ENCODE data around the gene MCCC2.

MCCC2 gene

DNA sequence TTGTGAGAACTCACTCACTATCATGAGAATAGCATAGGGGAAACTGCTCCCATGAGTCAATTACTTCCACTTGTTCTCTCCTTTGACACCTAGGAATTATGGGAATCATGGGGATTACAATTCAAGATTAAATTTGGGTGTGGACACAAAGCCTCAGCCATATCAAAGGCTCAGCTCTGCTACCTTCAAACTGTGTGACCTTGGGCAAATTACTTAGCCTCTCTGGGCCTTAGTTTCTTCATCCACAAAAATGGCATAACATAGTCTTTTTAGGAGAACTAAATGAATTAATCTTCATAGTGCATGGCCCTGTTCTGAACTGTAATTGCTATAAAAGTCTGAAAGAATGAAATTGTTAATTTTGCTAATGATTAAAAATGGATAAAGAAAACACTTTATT is 113.7 kb downstream of the MCCC2 start:
- Histone ChIP-seq H3K9ac (ENCODE audit: low read length) (no peak overlapping the region), H3K27ac (ENCODE audit: low read depth, low read length) (no peak overlapping the region), H3K36me3 (ENCODE audit: insufficient read depth, low read length) (no peaks in the 10 kb centered on the region), H3K27me3 (ENCODE audit: control insufficient read depth in 1 of 2, insufficient read depth in 2 of 2, low read length in 2 of 2) (no peaks in the 10 kb centered on the region), H3K9me3 (ENCODE audit: low read length) (no peaks in the 10 kb centered on the region), H3K4me3 (ENCODE audit: low read depth in 1 of 2, low read length in 2 of 2) (no peak overlapping the region), H3K4me1 (ENCODE audit: insufficient read depth, low read length) (no peaks in the 10 kb centered on the region)

DNA sequence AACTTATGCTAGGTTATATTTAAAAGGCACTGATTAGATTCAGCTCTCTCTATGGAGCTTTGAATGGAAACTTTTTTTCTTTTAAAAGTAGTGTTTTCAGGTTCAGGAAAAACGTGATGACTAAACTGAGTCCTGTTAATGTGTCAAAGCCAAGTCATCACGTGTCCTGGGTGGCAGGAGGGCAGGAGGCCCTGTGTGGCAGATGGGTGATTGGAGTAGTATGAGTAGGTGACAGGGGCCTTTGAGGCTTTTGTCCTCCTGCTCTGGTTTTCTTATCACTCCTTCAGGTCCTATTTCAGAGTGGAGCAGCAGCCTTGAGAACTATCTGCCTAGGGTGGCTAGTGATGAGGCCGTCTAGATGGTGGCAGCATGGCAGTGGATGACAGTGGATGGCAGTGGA is 114.3 kb downstream of the MCCC2 start:
- no peak overlapping the region for H3K27ac ChIP-seq (ENCODE audit: low read depth, low read length)
- no peaks in the 10 kb centered on the region for H3K27me3 ChIP-seq (ENCODE audit: control insufficient read depth in 1 of 2, insufficient read depth in 2 of 2, low read length in 2 of 2)
- no peaks in the 10 kb centered on the region for H3K4me1 ChIP-seq (ENCODE audit: insufficient read depth, low read length)
- no peaks in the 10 kb centered on the region for H3K36me3 ChIP-seq (ENCODE audit: insufficient read depth, low read length)
- no peak overlapping the region for H3K9ac ChIP-seq (ENCODE audit: low read length)
- H3K9me3 ChIP-seq (ENCODE audit: low read length), result no peaks in the 10 kb centered on the region
- H3K4me3 ChIP-seq (ENCODE audit: low read depth in 1 of 2, low read length in 2 of 2), result no peak overlapping the region

- Histone ChIP-seq H3K36me3 (ENCODE audit: insufficient read depth, low read length) (no peaks in the 10 kb centered on the region), H3K9me3 (ENCODE audit: low read length) (no peaks in the 10 kb centered on the region), H3K9ac (ENCODE audit: low read length) (no peak overlapping the region), H3K4me1 (ENCODE audit: insufficient read depth, low read length) (no peaks in the 10 kb centered on the region), H3K4me3 (ENCODE audit: low read depth in 1 of 2, low read length in 2 of 2) (no peak overlapping the region), H3K27me3 (ENCODE audit: control insufficient read depth in 1 of 2, insufficient read depth in 2 of 2, low read length in 2 of 2) (no peaks in the 10 kb centered on the region), H3K27ac (ENCODE audit: low read depth, low read length) (no peak overlapping the region)
Observed at GRCh38 chr5:71703941-71704340, 116.8 kb downstream of the MCCC2 start.

- H3K9me3 ChIP-seq (ENCODE audit: low read length), result no peaks in the 10 kb centered on the region
- no peaks in the 10 kb centered on the region for H3K27me3 ChIP-seq (ENCODE audit: control insufficient read depth in 1 of 2, insufficient read depth in 2 of 2, low read length in 2 of 2)
- no peak overlapping the region for H3K9ac ChIP-seq (ENCODE audit: low read length)
Observed at GRCh38 chr5:71705421-71705820, 118.3 kb downstream of the MCCC2 start.

GRCh38 chr5:71706906-71707305 is 119.8 kb downstream of the MCCC2 start:
- H3K4me1 ChIP-seq (ENCODE audit: insufficient read depth, low read length), result no peaks in the 10 kb centered on the region
- no peaks in the 10 kb centered on the region for H3K36me3 ChIP-seq (ENCODE audit: insufficient read depth, low read length)

More at GRCh38 chr5:71705421-71705820, 118.3 kb downstream of the MCCC2 start:
- H3K4me1 ChIP-seq (ENCODE audit: insufficient read depth, low read length), result no peaks in the 10 kb centered on the region
- no peak overlapping the region for H3K4me3 ChIP-seq (ENCODE audit: low read depth in 1 of 2, low read length in 2 of 2)
- H3K36me3 ChIP-seq (ENCODE audit: insufficient read depth, low read length), result no peaks in the 10 kb centered on the region
- H3K27ac ChIP-seq (ENCODE audit: low read depth, low read length), result no peak overlapping the region

More at GRCh38 chr5:71706906-71707305, 119.8 kb downstream of the MCCC2 start:
- no peak overlapping the region for H3K9ac ChIP-seq (ENCODE audit: low read length)
- no peak overlapping the region for H3K4me3 ChIP-seq (ENCODE audit: low read depth in 1 of 2, low read length in 2 of 2)
- H3K9me3 ChIP-seq (ENCODE audit: low read length), result no peaks in the 10 kb centered on the region
- no peak overlapping the region for H3K27ac ChIP-seq (ENCODE audit: low read depth, low read length)
- H3K27me3 ChIP-seq (ENCODE audit: control insufficient read depth in 1 of 2, insufficient read depth in 2 of 2, low read length in 2 of 2), result no peaks in the 10 kb centered on the region

Measured in muscle layer of colon (tissue), 2 donors.